Measurements from ENCODE around the gene MGAT4C.

DNA sequence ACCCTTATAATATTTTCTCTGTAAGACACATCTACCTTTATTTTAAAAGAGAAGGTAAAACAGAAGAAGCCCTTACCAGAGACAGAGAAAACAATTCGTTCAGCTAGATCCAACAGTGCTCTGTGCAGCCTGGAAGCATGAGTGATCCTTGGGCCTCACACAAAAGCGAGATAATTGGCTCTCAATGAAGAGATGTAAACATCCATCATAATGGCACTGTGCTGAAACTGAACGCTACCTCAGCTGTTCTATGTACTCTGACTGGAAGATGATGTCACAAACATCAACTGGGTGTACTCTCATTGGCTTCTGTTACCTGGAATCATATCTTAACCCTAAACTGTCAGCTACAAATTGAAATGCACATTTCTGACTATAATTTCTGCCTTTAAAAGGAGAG, at the start of gene MGAT4C:
- TF ChIP-seq, protein P1, sequence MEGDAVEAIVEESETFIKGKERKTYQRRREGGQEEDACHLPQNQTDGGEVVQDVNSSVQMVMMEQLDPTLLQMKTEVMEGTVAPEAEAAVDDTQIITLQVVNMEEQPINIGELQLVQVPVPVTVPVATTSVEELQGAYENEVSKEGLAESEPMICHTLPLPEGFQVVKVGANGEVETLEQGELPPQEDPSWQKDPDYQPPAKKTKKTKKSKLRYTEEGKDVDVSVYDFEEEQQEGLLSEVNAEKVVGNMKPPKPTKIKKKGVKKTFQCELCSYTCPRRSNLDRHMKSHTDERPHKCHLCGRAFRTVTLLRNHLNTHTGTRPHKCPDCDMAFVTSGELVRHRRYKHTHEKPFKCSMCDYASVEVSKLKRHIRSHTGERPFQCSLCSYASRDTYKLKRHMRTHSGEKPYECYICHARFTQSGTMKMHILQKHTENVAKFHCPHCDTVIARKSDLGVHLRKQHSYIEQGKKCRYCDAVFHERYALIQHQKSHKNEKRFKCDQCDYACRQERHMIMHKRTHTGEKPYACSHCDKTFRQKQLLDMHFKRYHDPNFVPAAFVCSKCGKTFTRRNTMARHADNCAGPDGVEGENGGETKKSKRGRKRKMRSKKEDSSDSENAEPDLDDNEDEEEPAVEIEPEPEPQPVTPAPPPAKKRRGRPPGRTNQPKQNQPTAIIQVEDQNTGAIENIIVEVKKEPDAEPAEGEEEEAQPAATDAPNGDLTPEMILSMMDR (IDR thresholded peaks at IDR 0.05): no peak
- TF ChIP-seq POLR2A (IDR thresholded peaks at IDR 0.05): peak in 1 of 3 donors; percentile 23
